ENCODE data around the gene PTPRF.

The PTPRF gene

DNA sequence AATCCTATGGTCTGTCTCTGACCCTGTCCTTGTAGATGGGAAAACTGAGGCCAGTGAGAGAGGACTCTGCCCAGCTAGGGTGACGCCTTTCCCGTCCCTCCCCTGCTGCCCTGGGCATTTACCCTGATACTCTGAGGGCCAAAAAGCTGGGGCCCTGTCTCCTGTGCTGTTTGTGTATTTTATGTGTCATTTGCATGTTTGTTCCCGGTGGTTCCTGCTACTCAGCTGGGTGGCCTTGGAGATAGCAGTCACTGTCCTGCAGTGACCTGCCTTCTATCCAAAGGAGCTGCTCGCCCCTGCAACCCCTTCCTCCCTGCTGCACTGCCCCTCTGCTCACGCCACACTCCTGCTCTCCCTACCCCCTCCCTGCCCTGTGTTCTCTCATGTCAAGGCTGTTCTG lies 78.1 kb downstream of the PTPRF start:
- DNase-seq (ENCODE audit: low read depth): no peak

GRCh38 chr1:43610339-43610738 lies 79.7 kb downstream of the PTPRF start:
- no peak for DNase-seq (ENCODE audit: low read depth)

DNA sequence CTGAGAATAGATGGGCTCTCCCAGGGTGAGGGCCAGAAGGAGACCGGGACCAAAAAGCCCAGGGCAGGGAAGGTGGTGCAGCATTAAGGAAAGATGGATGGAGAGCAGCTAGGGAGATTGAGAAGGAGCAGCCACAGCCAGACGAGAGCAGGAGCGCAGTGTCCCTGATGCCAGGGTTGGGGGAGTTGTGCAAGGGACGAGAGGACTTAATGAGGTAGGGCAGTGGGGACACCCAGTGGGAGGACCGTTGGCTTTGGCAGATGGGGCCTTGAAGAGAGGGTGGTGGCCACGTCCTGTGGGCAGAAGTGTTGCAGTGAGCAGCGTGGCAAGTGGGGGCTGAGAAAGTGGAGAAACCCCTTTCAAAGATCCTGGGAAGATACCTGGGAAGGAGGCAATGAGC lies 81.3 kb downstream of the PTPRF start:
- DNase-seq (ENCODE audit: low read depth): no peak

- no peak for DNase-seq (ENCODE audit: low read depth)
These were observed 81.7 kb downstream of the PTPRF start for GRCh38 chr1:43612406-43612805.

DNA sequence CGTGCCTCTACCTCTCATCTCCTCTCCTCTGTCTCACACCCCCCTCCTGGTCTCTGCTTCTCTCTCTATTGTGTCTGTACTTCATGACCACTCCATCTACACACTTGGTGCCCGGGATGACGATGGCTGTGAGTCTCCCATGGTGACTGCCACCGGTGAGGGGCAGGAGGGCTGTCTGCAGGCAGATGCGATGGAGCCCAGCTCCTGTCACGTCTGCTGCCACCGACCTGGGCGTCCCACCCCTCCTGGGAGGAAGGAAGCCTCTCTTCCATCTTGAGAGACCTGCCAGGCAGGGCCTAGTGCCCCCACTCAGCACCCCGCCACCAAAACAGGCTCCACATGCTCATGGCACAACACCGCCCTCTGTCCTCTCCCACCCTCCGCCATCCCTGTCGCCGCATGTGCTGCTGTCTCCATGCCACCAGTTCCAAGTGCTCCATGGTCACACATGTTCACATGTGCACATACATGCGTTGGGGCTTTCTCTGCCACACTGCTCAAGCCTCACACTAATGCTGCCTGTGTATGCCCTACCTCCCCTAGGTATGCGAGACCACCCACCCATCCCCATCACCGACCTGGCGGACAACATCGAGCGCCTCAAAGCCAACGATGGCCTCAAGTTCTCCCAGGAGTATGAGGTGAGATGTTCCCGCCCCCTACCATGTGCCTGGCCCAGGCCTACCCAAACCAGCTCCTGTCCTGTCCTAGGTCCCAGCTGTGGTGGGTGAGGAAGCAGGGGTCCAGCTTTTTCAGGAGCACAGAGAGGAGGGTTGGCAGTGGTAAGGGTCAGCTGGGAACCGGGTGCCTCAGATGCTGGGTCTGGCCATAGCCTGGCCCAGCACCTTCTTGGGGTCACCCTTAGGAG lies 82.6 kb downstream of the PTPRF start:
- DNase-seq (ENCODE audit: low read depth): no peak

GRCh38 chr1:43614211-43614610 lies 83.5 kb downstream of the PTPRF start:
- DNase-seq (ENCODE audit: low read depth): no peak

DNA sequence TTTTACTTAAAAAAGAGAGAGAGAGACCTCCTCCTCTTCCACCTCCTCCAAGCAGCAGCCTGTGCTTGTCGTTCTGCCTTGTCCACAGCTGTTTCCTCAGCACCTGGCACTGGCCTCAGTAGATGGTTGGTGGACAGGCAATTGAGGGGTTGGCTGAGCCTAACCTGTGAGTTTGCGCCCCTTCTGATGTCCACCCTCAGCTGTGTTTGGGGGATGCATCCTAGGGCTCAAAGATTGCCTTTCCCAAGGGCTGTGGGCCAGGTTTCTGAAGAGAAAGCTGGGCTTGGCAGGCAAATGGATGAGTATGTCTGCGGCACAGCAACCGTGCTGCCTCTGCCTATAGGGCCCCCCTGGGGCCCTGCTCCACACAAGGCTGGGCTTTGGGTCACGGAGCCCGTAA lies 84.2 kb downstream of the PTPRF start:
- DNase-seq (ENCODE audit: low read depth): no peak

GRCh38 chr1:43616383-43616782 lies 85.7 kb downstream of the PTPRF start:
- DNase-seq (ENCODE audit: low read depth): no peak

DNA sequence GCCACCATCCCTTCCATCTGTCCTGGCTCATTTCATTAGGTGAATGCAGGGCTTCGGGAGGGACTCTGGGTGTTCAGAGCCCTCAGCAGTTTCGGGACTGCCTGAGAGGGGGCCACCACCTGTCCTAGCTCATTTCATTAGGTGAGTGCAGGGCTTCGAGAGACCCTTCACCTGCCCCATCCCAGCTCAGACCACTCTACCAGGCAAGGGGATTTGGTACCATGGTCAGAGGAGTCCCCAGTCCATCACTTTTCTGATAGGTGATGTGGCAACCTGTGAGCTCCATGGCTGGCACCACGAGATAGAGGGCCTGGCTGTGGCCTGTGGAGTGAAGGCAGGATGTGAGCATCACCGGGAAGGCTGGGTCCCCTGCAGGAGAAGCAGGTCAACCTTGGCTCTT lies 86.3 kb downstream of the PTPRF start:
- DNase-seq (ENCODE audit: low read depth): no peak

DNA sequence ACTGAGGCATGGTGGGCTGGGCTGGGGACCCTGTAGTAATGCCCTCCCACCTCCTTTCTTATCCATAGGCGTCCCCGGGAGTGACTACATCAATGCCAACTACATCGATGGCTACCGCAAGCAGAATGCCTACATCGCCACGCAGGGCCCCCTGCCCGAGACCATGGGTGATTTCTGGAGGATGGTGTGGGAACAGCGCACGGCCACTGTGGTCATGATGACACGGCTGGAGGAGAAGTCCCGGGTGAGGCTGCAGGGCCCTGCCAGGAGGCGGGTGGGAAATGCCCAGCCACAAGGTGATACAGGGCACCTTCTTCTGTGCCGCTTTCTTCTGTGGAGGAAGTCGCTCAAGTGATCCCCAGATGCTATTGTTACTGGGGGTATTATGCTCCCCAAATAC lies 87.0 kb downstream of the PTPRF start:
- no peak for DNase-seq (ENCODE audit: low read depth)

- DNase-seq (ENCODE audit: low read depth): no peak
These were observed 88.0 kb downstream of the PTPRF start for GRCh38 chr1:43618521-43619313.

- DNase-seq (ENCODE audit: low read depth): no peak
These were observed 88.7 kb downstream of the PTPRF start for GRCh38 chr1:43619314-43619790.

GRCh38 chr1:43619996-43620920 lies 89.6 kb downstream of the PTPRF start:
- no peak for DNase-seq (ENCODE audit: low read depth)

GRCh38 chr1:43620956-43621355 lies 90.3 kb downstream of the PTPRF start:
- no peak for DNase-seq (ENCODE audit: low read depth)

DNA sequence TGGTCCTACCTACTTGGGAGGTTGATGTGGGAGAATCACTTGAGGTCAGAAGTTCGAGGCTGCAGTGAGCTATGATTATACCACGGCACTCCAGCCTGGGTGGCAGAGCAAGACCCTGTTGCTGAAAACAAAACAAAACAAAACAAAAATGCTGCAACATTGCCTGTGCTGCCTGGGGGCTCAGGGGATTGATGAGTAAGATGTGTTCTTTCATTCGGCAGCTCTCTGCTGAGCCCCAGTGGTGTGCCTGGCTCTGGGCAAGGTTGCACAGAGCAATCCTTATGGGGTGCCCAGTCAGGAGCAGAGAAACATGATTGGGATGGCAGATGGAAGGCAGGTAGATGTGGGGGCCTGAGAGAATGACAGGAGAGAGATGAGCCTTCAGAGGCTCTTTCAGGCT lies 90.7 kb downstream of the PTPRF start:
- DNase-seq (ENCODE audit: low read depth): no peak

- DNase-seq (ENCODE audit: low read depth): no peak
These were observed 91.2 kb downstream of the PTPRF start for GRCh38 chr1:43621861-43622260.

DNA sequence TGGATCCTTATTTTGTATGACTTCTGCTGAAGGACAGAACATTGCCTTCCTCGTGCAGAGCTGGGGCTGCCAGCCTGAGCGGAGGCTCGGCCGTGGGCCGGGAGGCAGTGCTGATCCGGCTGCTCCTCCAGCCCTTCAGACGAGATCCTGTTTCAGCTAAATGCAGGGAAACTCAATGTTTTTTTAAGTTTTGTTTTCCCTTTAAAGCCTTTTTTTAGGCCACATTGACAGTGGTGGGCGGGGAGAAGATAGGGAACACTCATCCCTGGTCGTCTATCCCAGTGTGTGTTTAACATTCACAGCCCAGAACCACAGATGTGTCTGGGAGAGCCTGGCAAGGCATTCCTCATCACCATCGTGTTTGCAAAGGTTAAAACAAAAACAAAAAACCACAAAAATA lies 91.8 kb downstream of the PTPRF start:
- no peak for DNase-seq (ENCODE audit: low read depth)

GRCh38 chr1:43622901-43623780 lies 92.5 kb downstream of the PTPRF start:
- no peak for DNase-seq (ENCODE audit: low read depth)

DNA sequence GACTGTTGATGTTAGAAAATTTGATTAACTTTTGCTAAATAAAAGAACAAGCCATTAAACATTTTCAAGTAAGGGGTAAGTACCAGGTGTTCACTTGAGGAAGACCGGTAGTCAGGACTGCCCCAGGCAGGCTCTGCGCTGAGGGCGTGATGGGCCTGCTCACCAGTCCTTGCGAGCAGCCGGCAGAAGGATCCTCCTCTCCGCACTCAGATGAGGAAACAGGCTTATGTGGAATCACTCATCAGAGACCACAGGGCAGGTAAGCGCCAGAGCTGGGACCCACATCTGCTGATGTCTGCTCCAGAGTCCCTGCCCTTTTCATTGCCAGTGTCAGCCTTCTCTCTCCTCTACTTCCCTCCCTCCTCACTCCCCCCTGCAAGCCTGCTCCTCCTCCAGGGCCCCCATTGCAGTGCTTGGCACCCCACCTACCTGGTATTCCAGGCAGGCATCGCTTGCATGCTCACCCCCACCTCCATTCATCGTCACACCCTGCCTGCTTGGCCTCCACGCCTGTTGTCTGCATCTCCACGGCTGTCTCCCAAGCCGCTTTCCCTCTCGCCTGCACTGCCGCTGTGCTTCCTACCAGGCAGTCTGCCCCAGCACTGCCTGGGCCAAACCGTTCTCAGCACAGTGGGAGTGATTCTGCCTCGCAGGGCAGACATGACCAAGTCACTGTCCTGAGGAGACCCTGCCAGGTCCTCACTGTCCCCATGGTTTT lies 94.5 kb downstream of the PTPRF start:
- no peak for DNase-seq (ENCODE audit: low read depth)

- DNase-seq (ENCODE audit: low read depth): no peak
These were observed 101.5 kb downstream of the PTPRF start for GRCh38 chr1:43632135-43632670.

Data from activated T-cell treated with anti-CD3 and anti-CD28 coated beads for 24 hours (primary cell).